ENCODE results near the gene PAXX. TPM values are rescaled to one million over a fixed set of nuclear protein-coding genes. Genes with fewer than 3 reads are reported as not detected.

Gene PAXX
- total and polyA plus RNA-seq, 9 donors, result 1.1 to 48.9 (median 37.5) TPM

- Histone ChIP-seq H3K4me3 (no peak overlapping the region), H3K9me3 (no peaks in the 10 kb centered on the region), H3K36me3 (no peaks in the 10 kb centered on the region), H3K27me3 (no peaks in the 10 kb centered on the region), H3K4me1 (ENCODE audit: insufficient read depth) (peaks cover 7% of the 10 kb centered on the region), H3K27ac (peak overlapping the region in 1 of 2 donors; percentile 77)
- 24 to 27% (median 26%) methylated on average over 9 to 15 of the region's 15 CpGs for WGBS, 3 donors
- TF ChIP-seq EP300 (IDR thresholded peaks at IDR 0.05) (no peak), POLR2A (IDR thresholded peaks at IDR 0.05) (no peak), CTCF (IDR thresholded peaks at IDR 0.05) (no peak)
- DNase-seq, result peak; percentile 61 to 87 (median 80)
- intact Hi-C loops (cut with DNase I), result loop anchor here in 1 of 4 donors (5.0 kb wide), 1 partner anchor 80 kb away; the partner anchor contains the start of gene FUT7
Observed at GRCh38 chr9:136952321-136952850, 39.8 kb upstream of the PAXX start.

DNA sequence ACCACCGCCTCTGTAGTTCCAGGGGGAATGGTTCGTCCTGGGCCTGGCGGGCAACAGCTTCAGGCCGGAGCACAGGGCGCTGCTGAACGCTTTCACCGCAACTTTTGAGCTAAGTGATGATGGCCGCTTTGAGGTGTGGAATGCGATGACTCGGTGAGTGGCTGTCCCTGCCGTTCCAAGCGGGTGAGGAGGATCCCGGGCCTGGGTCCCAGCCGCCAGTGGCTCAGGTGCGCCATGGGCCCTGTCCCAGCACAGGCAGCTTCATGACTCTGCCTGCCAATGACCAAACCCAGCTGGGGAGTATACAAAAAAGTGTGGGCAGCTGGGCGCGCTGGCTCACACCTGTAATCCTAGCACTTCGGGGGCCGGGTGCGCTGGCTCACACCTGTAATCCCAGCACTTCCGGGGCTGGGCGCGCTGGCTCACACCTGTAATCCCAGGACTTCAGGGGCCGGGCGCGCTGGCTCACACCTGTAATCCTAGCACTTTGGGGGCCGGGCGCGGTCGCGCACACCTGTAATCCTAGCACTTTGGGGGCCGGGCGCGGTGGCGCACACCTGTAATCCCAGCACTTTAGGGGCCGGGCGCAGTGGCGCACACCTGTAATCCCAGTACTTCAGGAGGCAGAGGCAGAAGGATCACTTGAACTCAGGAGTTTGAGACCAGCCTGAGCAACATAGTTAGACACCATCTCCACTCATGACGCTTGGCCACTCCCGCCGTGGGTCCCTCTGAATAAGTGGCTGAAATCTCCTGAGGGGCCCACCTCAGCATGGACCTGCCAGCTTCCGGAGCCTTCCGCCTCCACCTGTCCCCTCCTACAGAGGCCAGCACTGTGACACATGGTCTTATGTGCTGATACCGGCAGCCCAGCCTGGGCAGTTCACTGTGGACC lies 39.1 kb upstream of the PAXX start:
- intact Hi-C loops (cut with DNase I), result loop anchor here in 1 of 4 donors (5.0 kb wide), 1 partner anchor 79 kb away; the partner anchor contains the start of gene FUT7
- 71 to 79% (median 79%) methylated on average over 41 to 44 of the region's 44 CpGs for WGBS, 3 donors
- H3K9me3 ChIP-seq, result no peaks in the 10 kb centered on the region
- no peaks in the 10 kb centered on the region for H3K36me3 ChIP-seq
- H3K27me3 ChIP-seq, result no peaks in the 10 kb centered on the region
- peak in 1 of 5 donors; percentile 43 for DNase-seq
- peak overlapping the region in 1 of 2 donors; percentile 77 for H3K27ac ChIP-seq
- H3K4me1 ChIP-seq (ENCODE audit: insufficient read depth), result peaks cover 7% of the 10 kb centered on the region
- H3K4me3 ChIP-seq, result no peak overlapping the region
- TF ChIP-seq EP300 (IDR thresholded peaks at IDR 0.05) (no peak), CTCF (IDR thresholded peaks at IDR 0.05) (no peak), POLR2A (IDR thresholded peaks at IDR 0.05) (no peak)

GRCh38 chr9:136953771-136954269 lies 38.4 kb upstream of the PAXX start:
- H3K27me3 ChIP-seq, result no peaks in the 10 kb centered on the region
- no peak overlapping the region for H3K27ac ChIP-seq
- no peaks in the 10 kb centered on the region for H3K36me3 ChIP-seq
- intact Hi-C loops (cut with DNase I), result loop anchor here in 1 of 4 donors (5.0 kb wide), 1 partner anchor 78 kb away; the partner anchor contains the start of gene FUT7
- TF ChIP-seq CTCF (IDR thresholded peaks at IDR 0.05), result no peak
- H3K4me3 ChIP-seq, result no peak overlapping the region
- 80 to 82% (median 81%) methylated on average over 15 to 19 of the region's 19 CpGs for WGBS, 3 donors
- peaks cover 7% of the 10 kb centered on the region for H3K4me1 ChIP-seq (ENCODE audit: insufficient read depth)
- peak in 1 of 5 donors; percentile 27 for DNase-seq
- no peaks in the 10 kb centered on the region for H3K9me3 ChIP-seq

DNA sequence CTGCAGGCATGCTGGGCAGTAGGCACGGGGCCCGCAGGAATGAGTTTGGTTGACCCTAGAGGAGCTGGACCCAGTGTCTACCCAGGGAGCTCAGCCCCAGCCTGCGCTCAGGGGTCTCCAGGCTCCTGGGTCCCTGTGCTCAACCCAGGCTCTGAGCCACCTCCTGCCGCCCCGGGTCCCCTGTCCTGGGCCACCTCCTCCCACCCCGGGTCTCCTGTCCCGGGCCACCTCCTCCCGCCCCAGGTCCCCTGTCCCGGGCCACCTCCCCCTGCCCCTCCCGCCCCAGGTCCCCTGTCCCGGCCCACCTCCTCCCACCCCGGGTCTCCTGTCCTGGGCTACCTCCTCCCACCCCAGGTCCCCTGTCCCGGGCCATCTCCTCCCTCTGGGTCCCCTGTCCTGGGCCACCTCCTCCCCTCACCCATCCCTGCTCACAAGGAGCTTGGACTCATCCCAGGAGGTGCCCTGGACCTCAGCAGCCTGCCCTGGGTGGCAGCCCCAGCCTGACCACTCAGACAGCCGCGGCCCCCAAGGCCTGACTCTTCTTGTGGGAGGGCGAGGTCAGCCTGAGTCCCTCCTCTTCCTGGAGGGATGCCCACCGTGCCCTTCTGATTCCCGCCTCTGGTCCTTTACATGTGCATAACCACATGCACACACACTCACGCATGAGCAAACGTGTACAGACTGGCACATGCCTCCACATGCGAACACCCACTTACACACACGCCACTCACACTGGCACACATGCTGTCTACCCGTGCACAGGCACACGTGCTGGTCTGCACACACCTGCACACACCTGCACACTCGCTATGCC lies 37.7 kb upstream of the PAXX start:
- intact Hi-C loops (cut with DNase I), result loop anchor here in 1 of 4 donors (5.0 kb wide), 1 partner anchor 78 kb away; the partner anchor contains the start of gene FUT7
- TF ChIP-seq EP300 (IDR thresholded peaks at IDR 0.05) (no peak), CTCF (IDR thresholded peaks at IDR 0.05) (no peak), POLR2A (IDR thresholded peaks at IDR 0.05) (no peak)
- 79 to 85% (median 83%) methylated on average over 25 of the region's 25 CpGs for WGBS, 3 donors
- peaks cover 6% of the 10 kb centered on the region for H3K4me1 ChIP-seq (ENCODE audit: insufficient read depth)
- H3K9me3 ChIP-seq, result no peaks in the 10 kb centered on the region
- H3K36me3 ChIP-seq, result no peaks in the 10 kb centered on the region
- H3K27me3 ChIP-seq, result no peaks in the 10 kb centered on the region
- H3K4me3 ChIP-seq, result no peak overlapping the region
- peak in 1 of 5 donors; percentile 37 for DNase-seq
- H3K27ac ChIP-seq, result no peak overlapping the region
